ENCODE measurements around the gene LRRC37B.
"Not testable (repeated sequence)": the region's sequence is repeated elsewhere in the genome, so short reads cannot be mapped to it uniquely, and the experiment has no call there.

The LRRC37B gene

GRCh38 chr17:32066863-32067642 is 59.9 kb downstream of the LRRC37B start:
- not testable (repeated sequence) for H3K4me3 ChIP-seq (ENCODE audit: low read depth, low read length); DNase-seq (ENCODE audit: low read depth)
- peak; percentile 26 for TF ChIP-seq CTCF (conservative IDR thresholded peaks at IDR 0.05; ENCODE audit: low read depth, low read length)

GRCh38 chr17:32069067-32069466 is 61.9 kb downstream of the LRRC37B start:
- H3K4me3 ChIP-seq (ENCODE audit: low read depth, low read length), result not testable (repeated sequence)
- peak; percentile 40 for DNase-seq (ENCODE audit: low read depth)

GRCh38 chr17:32071961-32072360 is 64.8 kb downstream of the LRRC37B start:
- not testable (repeated sequence) for DNase-seq (ENCODE audit: low read depth); H3K4me3 ChIP-seq (ENCODE audit: low read depth, low read length)

GRCh38 chr17:32073131-32073530 is 65.9 kb downstream of the LRRC37B start:
- H3K4me3 ChIP-seq (ENCODE audit: low read depth, low read length); DNase-seq (ENCODE audit: low read depth): not testable (repeated sequence)

GRCh38 chr17:32079753-32080152 is 72.6 kb downstream of the LRRC37B start:
- not testable (repeated sequence) for H3K4me3 ChIP-seq (ENCODE audit: low read depth, low read length)
- peak; percentile 87 for DNase-seq (ENCODE audit: low read depth)

GRCh38 chr17:32083550-32083979 is 76.4 kb downstream of the LRRC37B start:
- H3K4me3 ChIP-seq (ENCODE audit: low read depth, low read length), result peak overlapping the region; percentile 54
- not testable (repeated sequence) for DNase-seq (ENCODE audit: low read depth)

- peak overlapping the region; percentile 54 for H3K4me3 ChIP-seq (ENCODE audit: low read depth, low read length)
- DNase-seq (ENCODE audit: low read depth), result peak; percentile 30
Measured at GRCh38 chr17:32084003-32084941, 77.1 kb downstream of the LRRC37B start.

GRCh38 chr17:32084942-32085829 is 78.0 kb downstream of the LRRC37B start:
- not testable (repeated sequence) for H3K4me3 ChIP-seq (ENCODE audit: low read depth, low read length); DNase-seq (ENCODE audit: low read depth)

GRCh38 chr17:32086833-32087232 is 79.7 kb downstream of the LRRC37B start:
- not testable (repeated sequence) for DNase-seq (ENCODE audit: low read depth); H3K4me3 ChIP-seq (ENCODE audit: low read depth, low read length)

GRCh38 chr17:32092062-32092461 is 84.9 kb downstream of the LRRC37B start:
- DNase-seq (ENCODE audit: low read depth); H3K4me3 ChIP-seq (ENCODE audit: low read depth, low read length): not testable (repeated sequence)

GRCh38 chr17:32099686-32100085 is 92.5 kb downstream of the LRRC37B start:
- TF ChIP-seq CTCF (conservative IDR thresholded peaks at IDR 0.05; ENCODE audit: low read depth, low read length), result no peak
- DNase-seq (ENCODE audit: low read depth), result no peak
- no peak overlapping the region for H3K4me3 ChIP-seq (ENCODE audit: low read depth, low read length)

- DNase-seq (ENCODE audit: low read depth); H3K4me3 ChIP-seq (ENCODE audit: low read depth, low read length): not testable (repeated sequence)
Measured at GRCh38 chr17:32100323-32100722, 93.1 kb downstream of the LRRC37B start.

Measured in choroid plexus epithelial cell (primary cell).